ENCODE results near the gene NOX1.

NOX1 gene

GRCh38 chrX:100830143-100830542 is 44.0 kb downstream of the NOX1 start:
- no peak overlapping the region for H3K27ac ChIP-seq (ENCODE audit: low read depth, low read length)
- no peaks in the 10 kb centered on the region for H3K79me2 ChIP-seq (ENCODE audit: insufficient read depth, low read length)
- no peaks in the 10 kb centered on the region; the same call in 1 of the 2 replicates for H3K36me3 ChIP-seq (ENCODE audit: low read length)
- H3K4me3 ChIP-seq (ENCODE audit: insufficient read depth, low read length, poor library complexity, severe bottlenecking): no peak overlapping the region
- no peaks in the 10 kb centered on the region for H3F3A ChIP-seq (ENCODE audit: insufficient read depth)
- no peaks in the 10 kb centered on the region for H3K27me3 ChIP-seq (ENCODE audit: low read length)
- no peaks in the 10 kb centered on the region for H3K9me3 ChIP-seq (ENCODE audit: insufficient read depth, low read length)
- TF ChIP-seq CTCF (IDR thresholded peaks at IDR 0.05; ENCODE audit: insufficient read depth, low read length, poor library complexity, severe bottlenecking): no peak
- TF ChIP-seq EZH2phosphoT487 (conservative IDR thresholded peaks at IDR 0.05; ENCODE audit: low read length): no peak
- H3K4me2 ChIP-seq (ENCODE audit: low read depth, low read length, poor library complexity, severe bottlenecking): no peak overlapping the region
- H3K9me2 ChIP-seq (replicated peaks; ENCODE audit: insufficient read depth, low read length): no peaks in the 10 kb centered on the region
- H2AFZ ChIP-seq (ENCODE audit: low read depth, low read length, severe bottlenecking): no peak overlapping the region
- H4K20me1 ChIP-seq (ENCODE audit: low read depth, low read length): no peaks in the 10 kb centered on the region
- H3K9ac ChIP-seq (ENCODE audit: low read length): no peak overlapping the region

GRCh38 chrX:100829730-100830129 is 44.4 kb downstream of the NOX1 start:
- Histone ChIP-seq H3K27ac (ENCODE audit: low read depth, low read length) (no peak overlapping the region), H3K79me2 (ENCODE audit: insufficient read depth, low read length) (no peaks in the 10 kb centered on the region), H2AFZ (ENCODE audit: low read depth, low read length, severe bottlenecking) (no peak overlapping the region), H4K20me1 (ENCODE audit: low read depth, low read length) (no peaks in the 10 kb centered on the region), H3K9me3 (ENCODE audit: insufficient read depth, low read length) (no peaks in the 10 kb centered on the region), H3K4me3 (ENCODE audit: insufficient read depth, low read length, poor library complexity, severe bottlenecking) (no peak overlapping the region), H3K9ac (ENCODE audit: low read length) (no peak overlapping the region), H3K36me3 (ENCODE audit: low read length) (no peaks in the 10 kb centered on the region; the same call in 1 of the 2 replicates), H3F3A (ENCODE audit: insufficient read depth) (no peaks in the 10 kb centered on the region), H3K9me2 (replicated peaks; ENCODE audit: insufficient read depth, low read length) (no peaks in the 10 kb centered on the region), H3K4me2 (ENCODE audit: low read depth, low read length, poor library complexity, severe bottlenecking) (no peak overlapping the region), H3K27me3 (ENCODE audit: low read length) (no peaks in the 10 kb centered on the region)
- TF ChIP-seq EZH2phosphoT487 (conservative IDR thresholded peaks at IDR 0.05; ENCODE audit: low read length): no peak
- TF ChIP-seq CTCF (IDR thresholded peaks at IDR 0.05; ENCODE audit: insufficient read depth, low read length, poor library complexity, severe bottlenecking): no peak

GRCh38 chrX:100819837-100820666 is 54.1 kb downstream of the NOX1 start, which contains the start of gene CSTF2:
TSS of gene CSTF2 (plus strand) at chrX:100820391. CDS start at chrX:100820417, 26 bp downstream.
- no peaks in the 10 kb centered on the region for H3K9me2 ChIP-seq (replicated peaks; ENCODE audit: insufficient read depth, low read length)
- H3K4me3 ChIP-seq (ENCODE audit: insufficient read depth, low read length, poor library complexity, severe bottlenecking): peak within 1 kb of the TSS; percentile 97
- H3K36me3 ChIP-seq (ENCODE audit: low read length): no peaks in the 10 kb centered on the region
- no peaks in the 10 kb centered on the region for H4K20me1 ChIP-seq (ENCODE audit: low read depth, low read length)
- H2AFZ ChIP-seq (ENCODE audit: low read depth, low read length, severe bottlenecking): peak within 1 kb of the TSS; percentile 89
- H3K9ac ChIP-seq (ENCODE audit: low read length): peak within 1 kb of the TSS; percentile 90
- H3K4me2 ChIP-seq (ENCODE audit: low read depth, low read length, poor library complexity, severe bottlenecking): peak within 1 kb of the TSS; percentile 86
- no peaks in the 10 kb centered on the region for H3K9me3 ChIP-seq (ENCODE audit: insufficient read depth, low read length)
- H3K27me3 ChIP-seq (ENCODE audit: low read length): no peaks in the 10 kb centered on the region
- no peaks in the 10 kb centered on the region for H3F3A ChIP-seq (ENCODE audit: insufficient read depth)
- H3K79me2 ChIP-seq (ENCODE audit: insufficient read depth, low read length): peaks cover 13% of the 10 kb centered on the region
- TF ChIP-seq CTCF (IDR thresholded peaks at IDR 0.05; ENCODE audit: insufficient read depth, low read length, poor library complexity, severe bottlenecking) (no peak), EZH2phosphoT487 (conservative IDR thresholded peaks at IDR 0.05; ENCODE audit: low read length) (no peak)
- H3K27ac ChIP-seq (ENCODE audit: low read depth, low read length): peak within 1 kb of the TSS; percentile 70

Measured in SU-DHL-6 (cell line).